OCI-LY1 (cell line): Measurements from ENCODE around the gene LDLRAD4.
"Not testable (repeated sequence)": the region's sequence is repeated elsewhere in the genome, so short reads cannot be mapped to it uniquely, and the experiment has no call there.

Experiments
- H2AFZ ChIP-seq: fragments of 200-600 bp; sonication (generic), shearing (Covaris generic); 2 replicates; pipeline ENCODE4 v1.6.0; 2014; ENCODE audit warnings: antibody characterized with exemption, mild to moderate bottlenecking, low read length
- H3F3A ChIP-seq: fragments of 200-600 bp; sonication (generic), shearing (Covaris generic); 2 replicates; pipeline ENCODE4 v1.6.0; 2014; ENCODE audit warnings: mild to moderate bottlenecking, antibody characterized with exemption, low read length, moderate library complexity; ENCODE audit not compliant: insufficient read depth
- H3K27ac ChIP-seq: fragments of 200-600 bp; sonication (generic); 2 replicates; pipeline ENCODE4 v1.5.1; 2014; ENCODE audit warnings: low read length, mixed run types, mild to moderate bottlenecking, low read depth; ENCODE audit not compliant: poor library complexity, severe bottlenecking
- H3K27me3 ChIP-seq: fragments of 200-600 bp; sonication (generic); 2 replicates; pipeline ENCODE4 v1.6.0; 2014; ENCODE audit warnings: antibody characterized with exemption, mild to moderate bottlenecking, low read length, moderate library complexity; ENCODE audit not compliant: insufficient read depth
- H3K36me3 ChIP-seq: fragments of 200-600 bp; sonication (generic); 2 replicates; pipeline ENCODE4 v1.6.1; 2014; ENCODE audit warnings: mild to moderate bottlenecking, antibody characterized with exemption, low read length, moderate library complexity, mixed read lengths; ENCODE audit not compliant: insufficient read depth
- H3K4me1 ChIP-seq: fragments of 200-600 bp; sonication (generic); 2 replicates; pipeline ENCODE4 v1.5.1; 2014; ENCODE audit warnings: mild to moderate bottlenecking, low read length, moderate library complexity; ENCODE audit not compliant: insufficient read depth, severe bottlenecking
- H3K4me2 ChIP-seq: fragments of 200-600 bp; sonication (generic), shearing (Covaris generic); 2 replicates; pipeline ENCODE4 v1.6.1; 2014; ENCODE audit warnings: low read length
- H3K4me3 ChIP-seq: fragments of 200-600 bp; sonication (generic); 2 replicates; pipeline ENCODE4 v1.5.1; 2014; ENCODE audit warnings: low read length, low read depth, mild to moderate bottlenecking, mixed read lengths; ENCODE audit not compliant: poor library complexity, severe bottlenecking
- H3K79me2 ChIP-seq: fragments of 200-600 bp; shearing (Covaris generic); 2 replicates; pipeline ENCODE4 v1.6.1; 2016; ENCODE audit warnings: mixed run types, low read length, mixed read lengths; ENCODE audit not compliant: insufficient read depth
- H3K9ac ChIP-seq: fragments of 200-600 bp; sonication (generic), shearing (Covaris generic); 2 replicates; pipeline ENCODE4 v1.6.1; 2014; ENCODE audit warnings: mild to moderate bottlenecking, low read length, mixed read lengths
- H3K9me2 ChIP-seq: fragments of 200-600 bp; sonication (generic), shearing (Covaris generic); 2 replicates; pipeline ENCODE4 v1.6.1; 2014; ENCODE audit warnings: low read depth, mild to moderate bottlenecking, low read length, mixed read lengths
- H3K9me3 ChIP-seq: fragments of 200-600 bp; shearing (Covaris generic); 2 replicates; pipeline ENCODE4 v1.6.1; 2014; ENCODE audit warnings: low read length, mixed read lengths
- H4K20me1 ChIP-seq: fragments of 200-600 bp; sonication (generic), shearing (Covaris generic); 2 replicates; pipeline ENCODE4 v1.6.0; 2016; ENCODE audit warnings: mild to moderate bottlenecking, low read length; ENCODE audit not compliant: insufficient read depth
- EZH2 ChIP-seq: fragments of 200-600 bp; sonication (generic), shearing (Covaris generic); IDR thresholded peaks from 2 replicates; pipeline ENCODE4 v1.8.0; 2017; ENCODE audit warnings: borderline replicate concordance, mixed run types, mild to moderate bottlenecking, antibody characterized with exemption, low read length, moderate library complexity, mixed read lengths
- TF ChIP-seq, protein P1 (sequence below): fragments of 200-600 bp; sonication (generic), shearing (Covaris generic); IDR thresholded peaks from 2 replicates; pipeline ENCODE4 v1.5.1; 2017; ENCODE audit warnings: mild to moderate bottlenecking, antibody characterized with exemption, low read length, moderate library complexity, mixed read lengths

LDLRAD4 gene

DNA sequence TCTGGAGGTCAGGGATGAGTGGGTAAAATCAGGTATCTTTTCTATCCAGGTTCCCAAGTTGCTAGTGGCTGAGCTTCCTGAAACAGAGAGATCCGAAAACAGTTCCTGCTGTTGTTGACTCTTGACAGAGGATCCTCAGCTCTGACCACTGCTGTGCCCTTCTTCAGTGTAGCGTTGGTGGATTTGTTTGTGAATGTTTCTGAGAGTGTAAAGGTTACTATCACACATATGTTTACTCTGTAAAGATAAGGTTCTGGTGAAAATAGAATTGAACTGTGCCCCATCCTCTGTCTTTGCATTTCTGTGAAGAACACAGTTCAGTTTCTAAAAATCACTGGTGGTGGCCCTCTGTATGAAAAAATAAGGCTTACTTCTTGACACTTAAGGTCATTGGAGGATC is 119.8 kb downstream of the LDLRAD4 start:
- Histone ChIP-seq H2AFZ (no peak overlapping the region), H3K27me3 (peaks cover 11% of the 10 kb centered on the region; the same call in 1 of the 2 replicates), H3F3A (no peaks in the 10 kb centered on the region), H3K9me3 (peaks cover 20% of the 10 kb centered on the region), H3K27ac (no peak overlapping the region), H3K36me3 (no peaks in the 10 kb centered on the region), H4K20me1 (no peaks in the 10 kb centered on the region), H3K9me2 (no peaks in the 10 kb centered on the region), H3K4me1 (no peaks in the 10 kb centered on the region), H3K9ac (no peak overlapping the region), H3K79me2 (no peaks in the 10 kb centered on the region), H3K4me3 (no peak overlapping the region), H3K4me2 (no peak overlapping the region)
- no peak for TF ChIP-seq EZH2
- TF ChIP-seq, protein P1, sequence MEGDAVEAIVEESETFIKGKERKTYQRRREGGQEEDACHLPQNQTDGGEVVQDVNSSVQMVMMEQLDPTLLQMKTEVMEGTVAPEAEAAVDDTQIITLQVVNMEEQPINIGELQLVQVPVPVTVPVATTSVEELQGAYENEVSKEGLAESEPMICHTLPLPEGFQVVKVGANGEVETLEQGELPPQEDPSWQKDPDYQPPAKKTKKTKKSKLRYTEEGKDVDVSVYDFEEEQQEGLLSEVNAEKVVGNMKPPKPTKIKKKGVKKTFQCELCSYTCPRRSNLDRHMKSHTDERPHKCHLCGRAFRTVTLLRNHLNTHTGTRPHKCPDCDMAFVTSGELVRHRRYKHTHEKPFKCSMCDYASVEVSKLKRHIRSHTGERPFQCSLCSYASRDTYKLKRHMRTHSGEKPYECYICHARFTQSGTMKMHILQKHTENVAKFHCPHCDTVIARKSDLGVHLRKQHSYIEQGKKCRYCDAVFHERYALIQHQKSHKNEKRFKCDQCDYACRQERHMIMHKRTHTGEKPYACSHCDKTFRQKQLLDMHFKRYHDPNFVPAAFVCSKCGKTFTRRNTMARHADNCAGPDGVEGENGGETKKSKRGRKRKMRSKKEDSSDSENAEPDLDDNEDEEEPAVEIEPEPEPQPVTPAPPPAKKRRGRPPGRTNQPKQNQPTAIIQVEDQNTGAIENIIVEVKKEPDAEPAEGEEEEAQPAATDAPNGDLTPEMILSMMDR: no peak

DNA sequence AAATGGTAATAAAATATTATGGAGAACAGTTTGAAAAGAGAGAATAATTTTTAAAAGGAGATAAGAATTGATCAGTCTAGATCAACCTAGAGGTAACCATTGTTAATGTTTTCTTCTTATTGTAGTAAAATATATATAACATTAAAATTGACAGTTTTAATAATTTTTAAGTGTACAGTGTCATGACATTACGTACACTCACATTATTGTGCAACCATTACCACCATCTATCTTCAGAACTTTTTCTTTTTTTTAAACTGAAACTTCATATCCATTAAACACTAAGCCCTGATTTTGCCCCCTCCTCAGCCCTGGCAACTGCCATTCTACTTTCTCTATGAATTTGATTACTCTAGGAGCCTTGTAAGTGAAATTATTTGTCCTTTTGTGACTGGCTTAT is 121.1 kb downstream of the LDLRAD4 start:
- Histone ChIP-seq H3K4me3 (no peak overlapping the region), H3K4me2 (no peak overlapping the region), H3K36me3 (no peaks in the 10 kb centered on the region), H3K4me1 (no peaks in the 10 kb centered on the region), H3K9me2 (no peaks in the 10 kb centered on the region), H3K9me3 (peaks cover 13% of the 10 kb centered on the region), H3K27me3 (peaks cover 11% of the 10 kb centered on the region; the same call in 1 of the 2 replicates), H2AFZ (no peak overlapping the region), H3F3A (no peaks in the 10 kb centered on the region), H4K20me1 (no peaks in the 10 kb centered on the region), H3K27ac (no peak overlapping the region), H3K9ac (no peak overlapping the region), H3K79me2 (no peaks in the 10 kb centered on the region)
- TF ChIP-seq EZH2: no peak

DNA sequence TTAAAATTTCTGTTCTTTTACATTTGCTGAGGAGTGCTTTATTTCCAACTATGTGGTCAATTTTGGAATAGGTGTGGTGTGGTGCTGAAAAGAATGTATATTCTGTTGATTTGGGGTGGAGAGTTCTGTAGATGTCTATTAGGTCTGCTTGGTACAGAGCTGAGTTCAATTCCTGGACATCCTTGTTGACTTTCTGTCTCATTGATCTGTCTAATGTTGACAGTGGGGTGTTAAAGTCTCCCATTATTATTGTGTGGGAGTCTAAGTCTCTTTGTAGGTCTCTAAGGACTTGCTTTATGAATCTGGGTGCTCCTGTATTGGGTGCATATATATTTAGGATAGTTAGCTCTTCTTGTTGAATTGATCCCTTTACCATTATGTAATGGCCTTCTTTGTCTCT is 127.9 kb downstream of the LDLRAD4 start:
- not testable (repeated sequence) for H3K4me3 ChIP-seq, H4K20me1 ChIP-seq, H3K4me1 ChIP-seq, H3K27ac ChIP-seq, H3K27me3 ChIP-seq, H3K4me2 ChIP-seq, H3K9me2 ChIP-seq, H2AFZ ChIP-seq, H3F3A ChIP-seq, H3K36me3 ChIP-seq, H3K79me2 ChIP-seq, H3K9ac ChIP-seq
- peaks cover 23% of the 10 kb centered on the region for H3K9me3 ChIP-seq

DNA sequence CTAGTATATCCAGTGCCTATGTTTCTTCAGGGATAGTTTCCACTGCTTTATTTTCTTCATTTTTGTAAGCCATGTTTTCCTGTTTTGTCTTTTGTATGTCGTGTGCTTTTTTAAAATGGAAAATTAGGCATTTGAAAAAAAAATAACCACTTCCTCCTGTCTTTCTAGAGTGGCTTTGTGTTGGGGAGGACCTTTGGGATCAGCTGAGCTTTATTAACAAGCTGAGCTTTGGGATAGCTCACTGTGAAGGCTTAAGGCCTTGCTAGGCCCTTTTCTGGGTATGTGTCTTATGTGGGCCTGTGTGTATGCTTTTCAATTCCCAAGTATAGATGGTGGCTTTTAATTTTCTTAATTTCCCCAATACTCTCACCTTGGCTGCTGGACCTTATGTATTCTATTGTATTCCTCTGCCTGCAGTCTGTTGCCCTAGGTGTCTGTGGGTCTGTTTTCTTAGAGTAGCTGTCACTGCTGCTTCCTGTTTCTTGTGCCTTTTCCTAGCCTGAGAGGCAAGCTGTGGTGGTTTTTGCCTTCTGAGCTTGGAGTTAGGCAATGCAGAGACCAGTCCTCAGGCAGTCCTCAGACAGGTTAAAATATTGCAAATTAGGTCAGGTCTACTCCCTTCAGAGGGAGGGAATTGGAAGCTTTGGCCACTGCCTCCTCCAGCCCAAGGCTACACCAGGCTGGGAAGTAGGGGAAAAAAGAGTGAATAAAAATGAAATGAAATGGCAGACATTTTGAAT is 134.7 kb downstream of the LDLRAD4 start:
- Histone ChIP-seq H3K79me2 (no peaks in the 10 kb centered on the region), H3K4me1 (no peaks in the 10 kb centered on the region), H3K27ac (no peak overlapping the region), H3F3A (no peaks in the 10 kb centered on the region), H4K20me1 (no peaks in the 10 kb centered on the region), H3K9me2 (no peaks in the 10 kb centered on the region), H3K4me2 (no peak overlapping the region), H3K36me3 (no peaks in the 10 kb centered on the region), H3K9me3 (peaks cover 25% of the 10 kb centered on the region; the same call in 1 of the 2 replicates), H3K27me3 (no peaks in the 10 kb centered on the region), H2AFZ (no peak overlapping the region), H3K4me3 (no peak overlapping the region), H3K9ac (no peak overlapping the region)
- TF ChIP-seq, protein P1: no peak
- no peak for TF ChIP-seq EZH2
